MM.1S (cell line): ENCODE data around the gene COMMD10.

ENCODE experiments used
- DNase-seq: peaks from one replicate; pipeline ENCODE4 v3.0.0-alpha.2; 2015
- H2AFZ ChIP-seq: fragments of 300-600 bp; sonication (generic); 2 replicates; pipeline ENCODE4 v1.6.0; 2016; ENCODE audit warnings: antibody characterized with exemption, low read length
- H3F3A ChIP-seq: fragments of 300-600 bp; sonication (generic); 2 replicates; pipeline ENCODE4 v1.6.1; 2016; ENCODE audit warnings: mild to moderate bottlenecking, antibody characterized with exemption, low read length, moderate library complexity, mixed read lengths; ENCODE audit not compliant: insufficient read depth
- H3K27ac ChIP-seq: fragments of 300-600 bp; sonication (generic); 2 replicates; pipeline ENCODE4 v1.5.1; 2016; ENCODE audit warnings: mild to moderate bottlenecking, low read length
- H3K27me3 ChIP-seq: fragments of 300-600 bp; sonication (generic); replicated peaks from 2 replicates; pipeline ENCODE4 v1.6.0; 2016; ENCODE audit warnings: low read length; ENCODE audit not compliant: insufficient read depth
- H3K36me3 ChIP-seq: fragments of 300-600 bp; sonication (generic); replicated peaks from 2 replicates; pipeline ENCODE4 v1.6.1; 2016; ENCODE audit warnings: mild to moderate bottlenecking, low read length, mixed read lengths; ENCODE audit not compliant: insufficient read depth
- H3K4me1 ChIP-seq: fragments of 300-600 bp; sonication (generic); 2 replicates; pipeline ENCODE4 v1.6.1; 2016; ENCODE audit warnings: low read length, mixed read lengths
- H3K4me2 ChIP-seq: fragments of 300-600 bp; sonication (generic); 2 replicates; pipeline ENCODE4 v1.6.0; 2016; ENCODE audit warnings: low read depth, low read length
- H3K4me3 ChIP-seq: fragments of 300-600 bp; sonication (generic); 2 replicates; pipeline ENCODE4 v1.5.1; 2016; ENCODE audit warnings: low read length, mixed read lengths
- H3K79me2 ChIP-seq: fragments of 300-600 bp; sonication (generic); 2 replicates; pipeline ENCODE4 v1.6.1; 2016; ENCODE audit warnings: mixed run types, low read length, mixed read lengths
- H3K9ac ChIP-seq: fragments of 300-600 bp; sonication (generic); 2 replicates; pipeline ENCODE4 v1.6.1; 2016; ENCODE audit warnings: low read length, mixed read lengths
- H3K9me2 ChIP-seq: fragments of 300-600 bp; sonication (generic); replicated peaks from 2 replicates; pipeline ENCODE4 v1.6.1; 2016; ENCODE audit warnings: mild to moderate bottlenecking, low read length, mixed read lengths; ENCODE audit not compliant: insufficient read depth
- H3K9me3 ChIP-seq: fragments of 300-600 bp; sonication (generic); replicated peaks from 2 replicates; pipeline ENCODE4 v1.6.1; 2016; ENCODE audit warnings: mild to moderate bottlenecking, low read length, mixed read lengths; ENCODE audit not compliant: insufficient read depth
- H4K20me1 ChIP-seq: fragments of 300-600 bp; sonication (generic); 2 replicates; pipeline ENCODE4 v1.6.1; 2016; ENCODE audit warnings: mild to moderate bottlenecking, low read length, moderate library complexity, mixed read lengths; ENCODE audit not compliant: insufficient read depth
- EZH2 ChIP-seq: fragments of 300-600 bp; sonication (generic); optimal IDR thresholded peaks from 2 replicates; pipeline ENCODE3; 2017; ENCODE audit warnings: low read depth, mild to moderate bottlenecking, antibody characterized with exemption, low read length, mixed read lengths
- EZH2phosphoT487 ChIP-seq: fragments of 300-600 bp; sonication (generic); IDR thresholded peaks from 2 replicates; pipeline ENCODE4 v1.6.1; 2018; ENCODE audit warnings: antibody characterized with exemption, low read length
- TF ChIP-seq, protein P1 (sequence below): fragments of 300-600 bp; sonication (generic); IDR thresholded peaks from 2 replicates; pipeline ENCODE4 v1.5.1; 2016; ENCODE audit warnings: antibody characterized with exemption, low read length, mixed read lengths

The COMMD10 gene

DNA sequence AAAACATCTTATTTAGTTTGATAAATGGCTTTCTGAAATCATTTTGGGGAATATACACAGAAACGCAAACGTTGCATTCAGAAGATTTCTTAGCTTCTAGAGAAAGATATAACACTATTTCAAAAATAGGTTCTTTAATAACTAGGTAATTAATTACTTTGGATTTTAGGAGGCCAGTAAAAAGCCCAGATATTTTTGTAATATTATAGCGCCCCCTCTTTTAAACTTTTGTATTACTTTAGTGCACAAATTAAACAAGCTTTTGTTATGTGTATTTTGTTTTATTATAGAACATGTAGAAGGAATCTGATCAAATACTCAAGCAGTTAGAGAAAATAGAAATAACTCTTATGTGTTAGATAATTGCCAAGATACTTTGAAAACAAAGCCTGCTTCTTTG lies 57.7 kb downstream of the COMMD10 start:
- no peak overlapping the region for H3K4me2 ChIP-seq
- 0 out of 2 replicates have a peak, but pooled peaks cover 2% of the 10 kb centered on the region for H3K9me2 ChIP-seq
- H4K20me1 ChIP-seq, result peaks cover 2% of the 10 kb centered on the region; the same call in 1 of the 2 replicates
- no peak overlapping the region for H3K4me3 ChIP-seq
- TF ChIP-seq EZH2phosphoT487 (no peak), EZH2 (no peak)
- TF ChIP-seq, protein P1, sequence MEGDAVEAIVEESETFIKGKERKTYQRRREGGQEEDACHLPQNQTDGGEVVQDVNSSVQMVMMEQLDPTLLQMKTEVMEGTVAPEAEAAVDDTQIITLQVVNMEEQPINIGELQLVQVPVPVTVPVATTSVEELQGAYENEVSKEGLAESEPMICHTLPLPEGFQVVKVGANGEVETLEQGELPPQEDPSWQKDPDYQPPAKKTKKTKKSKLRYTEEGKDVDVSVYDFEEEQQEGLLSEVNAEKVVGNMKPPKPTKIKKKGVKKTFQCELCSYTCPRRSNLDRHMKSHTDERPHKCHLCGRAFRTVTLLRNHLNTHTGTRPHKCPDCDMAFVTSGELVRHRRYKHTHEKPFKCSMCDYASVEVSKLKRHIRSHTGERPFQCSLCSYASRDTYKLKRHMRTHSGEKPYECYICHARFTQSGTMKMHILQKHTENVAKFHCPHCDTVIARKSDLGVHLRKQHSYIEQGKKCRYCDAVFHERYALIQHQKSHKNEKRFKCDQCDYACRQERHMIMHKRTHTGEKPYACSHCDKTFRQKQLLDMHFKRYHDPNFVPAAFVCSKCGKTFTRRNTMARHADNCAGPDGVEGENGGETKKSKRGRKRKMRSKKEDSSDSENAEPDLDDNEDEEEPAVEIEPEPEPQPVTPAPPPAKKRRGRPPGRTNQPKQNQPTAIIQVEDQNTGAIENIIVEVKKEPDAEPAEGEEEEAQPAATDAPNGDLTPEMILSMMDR, result no peak
- H3K27me3 ChIP-seq, result peaks cover 14% of the 10 kb centered on the region
- no peaks in the 10 kb centered on the region for H3K79me2 ChIP-seq
- no peaks in the 10 kb centered on the region for H3F3A ChIP-seq
- no peaks in the 10 kb centered on the region for H3K36me3 ChIP-seq
- no peak overlapping the region for H3K9ac ChIP-seq
- H3K9me3 ChIP-seq, result no peaks in the 10 kb centered on the region
- no peak overlapping the region for H2AFZ ChIP-seq
- H3K4me1 ChIP-seq, result no peaks in the 10 kb centered on the region
- no peak overlapping the region for H3K27ac ChIP-seq
- DNase-seq, result no peak

DNA sequence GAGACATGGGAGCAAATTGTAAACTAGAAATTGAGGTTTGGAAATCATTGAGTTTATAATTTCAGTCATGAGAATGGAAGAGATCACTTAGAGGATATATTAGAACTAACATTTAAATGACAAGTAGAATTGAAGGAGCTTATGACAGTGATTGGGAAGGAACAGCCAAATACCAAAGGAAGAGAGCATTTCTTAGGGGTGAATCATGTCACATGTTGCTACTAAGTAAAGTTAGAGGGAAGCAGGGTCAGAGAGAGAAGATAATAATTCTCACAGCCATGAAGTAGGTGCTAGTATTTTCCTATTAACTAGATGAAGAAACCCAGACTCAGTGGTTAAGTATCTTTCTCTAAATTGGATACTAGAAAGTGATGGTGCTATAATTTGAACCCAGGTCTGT lies 59.3 kb downstream of the COMMD10 start:
- Histone ChIP-seq H4K20me1 (no peaks in the 10 kb centered on the region), H3K36me3 (no peaks in the 10 kb centered on the region), H3K9me3 (no peaks in the 10 kb centered on the region), H3K27ac (no peak overlapping the region), H3K27me3 (0 out of 2 replicates have a peak, but pooled peaks cover 5% of the 10 kb centered on the region), H3K4me1 (no peaks in the 10 kb centered on the region), H2AFZ (no peak overlapping the region), H3K9me2 (0 out of 2 replicates have a peak, but pooled peaks cover 2% of the 10 kb centered on the region), H3K79me2 (no peaks in the 10 kb centered on the region), H3K4me3 (no peak overlapping the region), H3F3A (no peaks in the 10 kb centered on the region), H3K9ac (no peak overlapping the region), H3K4me2 (no peak overlapping the region)
- TF ChIP-seq, protein P1, result no peak
- no peak for TF ChIP-seq EZH2phosphoT487
- TF ChIP-seq EZH2, result no peak
- DNase-seq, result no peak

DNA sequence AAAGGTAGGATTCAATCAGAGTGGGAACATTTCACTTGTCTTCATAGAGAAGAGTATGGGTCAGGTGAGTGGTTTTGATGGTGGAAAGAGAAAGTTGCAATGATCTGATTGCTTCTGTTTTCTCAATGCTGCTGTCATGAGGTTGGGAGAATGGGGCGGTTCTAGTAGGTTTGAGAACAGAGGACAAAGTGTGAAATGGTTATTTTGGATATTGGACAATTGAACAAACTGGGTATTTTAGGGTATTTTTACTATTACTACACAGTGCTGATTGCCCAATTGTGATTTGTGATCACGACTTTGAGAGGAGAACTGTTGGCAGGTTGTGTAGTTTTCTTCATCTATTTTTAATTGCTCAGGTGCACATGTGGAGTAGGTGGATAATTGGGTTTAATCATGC lies 60.2 kb downstream of the COMMD10 start:
- Histone ChIP-seq H3K9ac (no peak overlapping the region), H3K9me3 (no peaks in the 10 kb centered on the region), H3K4me1 (no peaks in the 10 kb centered on the region), H3K4me2 (no peak overlapping the region), H3K79me2 (no peaks in the 10 kb centered on the region), H3K9me2 (0 out of 2 replicates have a peak, but pooled peaks cover 2% of the 10 kb centered on the region), H4K20me1 (no peaks in the 10 kb centered on the region), H3K4me3 (no peak overlapping the region), H3K27me3 (0 out of 2 replicates have a peak, but pooled peaks cover under 1% of the 10 kb centered on the region), H3K27ac (no peak overlapping the region), H2AFZ (no peak overlapping the region), H3K36me3 (no peaks in the 10 kb centered on the region), H3F3A (no peaks in the 10 kb centered on the region)
- no peak for DNase-seq
- TF ChIP-seq, protein P1, result no peak
- TF ChIP-seq EZH2, result no peak
- TF ChIP-seq EZH2phosphoT487, result no peak
